Right lobe of liver (tissue), 6 donors: ENCODE data around the gene GIMAP4. TPM values are rescaled to one million over a fixed set of nuclear protein-coding genes. Genes with fewer than 3 reads are reported as not detected.

Experiments
- ATAC-seq, 4 donors: fragments of 200-7000 bp; cut with Tn5 transposase; one replicate each; pipeline ENCODE4 v1.9.1; 2020; ENCODE audit warnings: mild to moderate bottlenecking in 4 of 4, moderate library complexity in 4 of 4
- DNase-seq, 3 donors: peaks; one replicate each; pipeline ENCODE4 v3.0.0-alpha.2; 2020
- H3K27ac ChIP-seq, 3 donors: fragments of 200-600 bp; one replicate each; pipeline ENCODE4 v1.8.0; 2022
- H3K27me3 ChIP-seq, 2 donors: fragments of 200-600 bp; one replicate each; pipeline ENCODE4 v1.8.0; 2022
- H3K36me3 ChIP-seq, 4 donors: fragments of 200-600 bp; sonication (generic) in 1 of 4; one replicate each; pipeline versions ENCODE4 v1.5.1 to v1.8.0; 2017 to 2022; ENCODE audit warnings: control low read depth in 1 of 4
- H3K4me1 ChIP-seq, 4 donors: fragments of 200-600 bp; sonication (generic) in 1 of 4; one replicate each; pipeline versions ENCODE4 v1.5.1 to v1.8.0; 2017 to 2022; ENCODE audit warnings: control low read depth in 1 of 4
- H3K4me3 ChIP-seq, 3 donors: fragments of 200-600 bp; one replicate each; pipeline ENCODE4 v1.8.0; 2022
- H3K9me3 ChIP-seq, 4 donors: fragments of 200-600 bp; sonication (generic) in 1 of 4; one replicate each; pipeline versions ENCODE4 v1.5.1 to v1.8.0; 2017 to 2022; ENCODE audit warnings: control low read depth in 1 of 4
- POLR2A ChIP-seq: fragments of 450-650 bp; IDR thresholded peaks from one replicate; pipeline ENCODE4 v1.6.1; 2017; ENCODE audit warnings: antibody characterized with exemption, mild to moderate bottlenecking
- WGBS: methylation state at CpG from one replicate; pipeline ENCODE4 v1.1.6; 2018; ENCODE audit warnings: low coverage, low lambda C conversion rate; ENCODE audit not compliant: insufficient coverage; ENCODE audit errors: missing lambda C conversion rate; 5-methylcytosine and 5-hydroxymethylcytosine counted together
- intact Hi-C, 2 donors: fragments of 100-400 bp; cut with DNase I; formaldehyde crosslinking; loops; one replicate each; pipeline versions ENCODE4 v1.11.2 to v1.14.1; 2022
- total RNA-seq, 6 experiments: library from RNA; depleted of rRNA in 2 of 6; stranded (reverse); fragments of >200 nt in 2 of 6; fragmentation: NEBNext Ultra II Directional in 3 of 6; extraction: Animal tissue kit (Norgen Biotek cat#: 25700) in 3 of 6; gene quantifications; one replicate each; pipeline versions ENCODE4 v1.1.0 to v1.2.4, GENCODE V29; 2016 to 2023
- TF ChIP-seq, protein P1 (sequence below), 4 donors: fragments of 200-600 bp in 3 of 4; fragments of 450-650 bp in 1 of 4; IDR thresholded peaks; one replicate each; pipeline versions ENCODE4 v1.5.1 to v1.8.0; 2016 to 2022; ENCODE audit warnings: antibody characterized with exemption in 4 of 4, mild to moderate bottlenecking in 2 of 4
- donor health status: DM: no; HTN: yes; CAD: no.
- donor health status: DM: no; HTN: no; CAD: no.
- donor health status: DM: no; HTN: no; CAD: no.
- donor health status: DM: no; HTN: yes; CAD: no.
- donor health status: DM: no; HTN: yes; CAD: no.

The GIMAP4 gene
- total RNA-seq, 6 experiments from 2014 or later = 7.2 to 19.4 (median 12.3) TPM

DNA sequence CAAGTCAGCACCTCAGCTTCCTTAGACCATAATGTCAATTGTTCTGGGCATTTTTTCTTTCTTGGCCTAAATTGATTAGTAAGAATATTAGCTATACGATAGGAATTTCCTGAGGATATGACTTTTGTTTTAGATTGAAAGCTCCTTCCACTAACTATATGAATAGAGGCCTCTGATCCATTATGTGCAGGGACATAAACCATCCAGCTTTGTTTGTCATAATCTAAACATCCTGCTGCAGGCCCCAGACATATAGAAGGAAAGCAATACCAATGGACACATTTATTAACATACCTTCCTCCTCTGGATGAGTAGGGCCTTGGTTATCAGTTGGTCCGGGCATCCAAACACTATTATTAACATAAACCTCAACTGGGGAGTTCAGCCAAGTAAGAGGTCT lies 4.3 kb upstream of the GIMAP4 start:
- intact Hi-C loops = no loop called here
- WGBS = 31% methylated on average over 2 of the region's 2 CpGs
- Histone ChIP-seq H3K27me3 (no peaks in the 10 kb centered on the region), H3K27ac (no peak overlapping the region), H3K36me3 (no peaks in the 10 kb centered on the region), H3K9me3 (no peaks in the 10 kb centered on the region), H3K4me1 (no peaks in the 10 kb centered on the region), H3K4me3 (no peak overlapping the region)
- no peak for DNase-seq
- no peak for TF ChIP-seq POLR2A
- TF ChIP-seq, protein P1, sequence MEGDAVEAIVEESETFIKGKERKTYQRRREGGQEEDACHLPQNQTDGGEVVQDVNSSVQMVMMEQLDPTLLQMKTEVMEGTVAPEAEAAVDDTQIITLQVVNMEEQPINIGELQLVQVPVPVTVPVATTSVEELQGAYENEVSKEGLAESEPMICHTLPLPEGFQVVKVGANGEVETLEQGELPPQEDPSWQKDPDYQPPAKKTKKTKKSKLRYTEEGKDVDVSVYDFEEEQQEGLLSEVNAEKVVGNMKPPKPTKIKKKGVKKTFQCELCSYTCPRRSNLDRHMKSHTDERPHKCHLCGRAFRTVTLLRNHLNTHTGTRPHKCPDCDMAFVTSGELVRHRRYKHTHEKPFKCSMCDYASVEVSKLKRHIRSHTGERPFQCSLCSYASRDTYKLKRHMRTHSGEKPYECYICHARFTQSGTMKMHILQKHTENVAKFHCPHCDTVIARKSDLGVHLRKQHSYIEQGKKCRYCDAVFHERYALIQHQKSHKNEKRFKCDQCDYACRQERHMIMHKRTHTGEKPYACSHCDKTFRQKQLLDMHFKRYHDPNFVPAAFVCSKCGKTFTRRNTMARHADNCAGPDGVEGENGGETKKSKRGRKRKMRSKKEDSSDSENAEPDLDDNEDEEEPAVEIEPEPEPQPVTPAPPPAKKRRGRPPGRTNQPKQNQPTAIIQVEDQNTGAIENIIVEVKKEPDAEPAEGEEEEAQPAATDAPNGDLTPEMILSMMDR (IDR thresholded peaks at IDR 0.05) = no peak
- no peak for ATAC-seq

- no peak for DNase-seq
- no peaks in the 10 kb centered on the region for H3K36me3 ChIP-seq
- H3K27me3 ChIP-seq = no peaks in the 10 kb centered on the region
- H3K27ac ChIP-seq = no peak overlapping the region
- ATAC-seq = no peak
- no peaks in the 10 kb centered on the region for H3K4me1 ChIP-seq
- no peaks in the 10 kb centered on the region for H3K9me3 ChIP-seq
- WGBS = 55% methylated on average over 5 of the region's 5 CpGs
- H3K4me3 ChIP-seq = no peak overlapping the region
- TF ChIP-seq, protein P1 (IDR thresholded peaks at IDR 0.05) = no peak
- TF ChIP-seq POLR2A = no peak
- intact Hi-C loops = no loop called here
Observed at GRCh38 chr7:150564006-150564405, 3.2 kb upstream of the GIMAP4 start.

DNA sequence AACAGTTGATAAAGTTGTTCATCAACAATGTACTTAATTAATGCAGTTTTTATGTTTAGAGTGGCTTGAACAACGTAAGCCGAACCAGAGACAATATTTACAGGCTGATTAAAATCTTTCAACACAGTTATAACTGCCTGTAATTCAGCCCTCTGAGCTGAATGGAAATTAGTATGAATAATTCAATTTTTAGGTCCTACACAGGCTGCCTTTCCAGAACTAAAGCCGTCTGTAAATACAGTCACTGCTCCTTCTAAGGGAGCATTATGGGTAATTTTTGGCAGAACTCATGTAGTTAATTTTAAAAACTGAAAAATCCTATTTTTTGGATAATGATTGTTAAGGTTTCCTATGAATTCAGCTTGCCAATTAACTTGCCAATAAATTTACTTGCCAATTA lies 2.6 kb upstream of the GIMAP4 start:
- Histone ChIP-seq H3K9me3 (no peaks in the 10 kb centered on the region), H3K4me1 (no peaks in the 10 kb centered on the region), H3K27me3 (no peaks in the 10 kb centered on the region), H3K36me3 (no peaks in the 10 kb centered on the region), H3K27ac (no peak overlapping the region), H3K4me3 (no peak overlapping the region)
- ATAC-seq (no peak), DNase-seq (no peak)
- intact Hi-C loops = no loop called here
- whole genome bisulfite sequencing = 32% methylated on average over 3 of the region's 3 CpGs
- TF ChIP-seq, protein P1 (IDR thresholded peaks at IDR 0.05) = no peak

GRCh38 chr7:150565239-150565638 lies 2.0 kb upstream of the GIMAP4 start:
- Histone ChIP-seq H3K4me3 (no peak overlapping the region), H3K27ac (no peak overlapping the region), H3K4me1 (no peaks in the 10 kb centered on the region), H3K36me3 (no peaks in the 10 kb centered on the region), H3K9me3 (no peaks in the 10 kb centered on the region), H3K27me3 (no peaks in the 10 kb centered on the region)
- TF ChIP-seq, protein P1 (IDR thresholded peaks at IDR 0.05) = no peak
- TF ChIP-seq POLR2A = no peak
- 50% methylated on average over 3 of the region's 7 CpGs for WGBS
- no peak for ATAC-seq
- no peak for DNase-seq
- intact Hi-C loops = no loop called here

DNA sequence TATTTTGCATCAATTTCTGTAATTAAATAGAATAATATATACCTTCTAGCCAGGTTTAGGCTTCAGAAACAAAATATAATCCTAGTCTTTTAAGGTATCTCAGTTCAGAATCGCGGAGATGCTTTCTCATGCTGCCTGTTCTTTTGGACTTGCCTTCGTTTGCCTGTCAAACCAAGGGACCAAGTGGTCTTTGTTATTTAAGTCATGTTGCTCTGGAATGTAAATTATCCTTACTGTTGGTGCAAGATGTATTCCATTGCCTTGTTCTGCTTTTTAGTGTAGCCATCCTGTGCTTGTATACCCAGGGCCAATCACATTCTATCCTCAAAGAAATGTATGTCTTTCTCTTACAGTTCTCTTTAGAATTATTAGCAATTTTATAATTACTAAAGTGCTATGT lies 1.1 kb upstream of the GIMAP4 start:
- no peak for DNase-seq
- H3K4me3 ChIP-seq = no peak overlapping the region
- intact Hi-C loops = no loop called here
- TF ChIP-seq, protein P1 (IDR thresholded peaks at IDR 0.05) = no peak
- TF ChIP-seq POLR2A = no peak
- H3K27ac ChIP-seq = no peak overlapping the region
- H3K36me3 ChIP-seq = no peaks in the 10 kb centered on the region
- H3K9me3 ChIP-seq = no peaks in the 10 kb centered on the region
- WGBS = 74% methylated on average over 3 of the region's 3 CpGs
- H3K27me3 ChIP-seq = no peaks in the 10 kb centered on the region
- no peak for ATAC-seq
- H3K4me1 ChIP-seq = no peaks in the 10 kb centered on the region
